GM19468 (cell line): ENCODE data around the gene CTIF.

ENCODE experiments used
- ATAC-seq: cut with Tn5 transposase; IDR thresholded peaks from one replicate; pipeline ENCODE4 v1.9.1; 2021; ENCODE audit warnings: mild to moderate bottlenecking, moderate library complexity, moderate number of reproducible peaks; ENCODE audit not compliant: unreplicated experiment; ENCODE audit errors: extremely low read depth

The CTIF gene

GRCh38 chr18:48548921-48549320, 10.1 kb downstream of the CTIF start:
- no peak for ATAC-seq

- ATAC-seq, result no peak
Measured at GRCh38 chr18:48550101-48550729, 11.4 kb downstream of the CTIF start.

DNA sequence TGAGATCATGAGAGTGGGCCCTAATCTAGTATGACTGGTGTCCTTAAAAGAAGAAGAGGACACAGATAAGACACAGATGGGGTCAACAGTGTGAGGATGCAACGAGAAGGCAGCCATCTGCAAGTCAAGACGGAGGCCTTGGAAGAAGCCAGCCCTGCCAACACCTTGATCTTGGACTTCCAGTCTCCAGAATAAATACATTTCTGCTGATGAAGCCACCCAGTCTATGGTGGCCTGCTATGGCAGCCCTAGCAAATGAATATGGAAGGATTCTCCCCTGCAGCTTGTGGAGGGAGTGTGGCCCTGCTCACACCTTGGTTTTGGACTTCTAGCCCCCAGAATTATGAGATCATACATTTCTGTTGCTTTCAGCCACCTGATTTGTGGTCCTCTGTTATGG, 12.3 kb downstream of the CTIF start:
- no peak for ATAC-seq

DNA sequence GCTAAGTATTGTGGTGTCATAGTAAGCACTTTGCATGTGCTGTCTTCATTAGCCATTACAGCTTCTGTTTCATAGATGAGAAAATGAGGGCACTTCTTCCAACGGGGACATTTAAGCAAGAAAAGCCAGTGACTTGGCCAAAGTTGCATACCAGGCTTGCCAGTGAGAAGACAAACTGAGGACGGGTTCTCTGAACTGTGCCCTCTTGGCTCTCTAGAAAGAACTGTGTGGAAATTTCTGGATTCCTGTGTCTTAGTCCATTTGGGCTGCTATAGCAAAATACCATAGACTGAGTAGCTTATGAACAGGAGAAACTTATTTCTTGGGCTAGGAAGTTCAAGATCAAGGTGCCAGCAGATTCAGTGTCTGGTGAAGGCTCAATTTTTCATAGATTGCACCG, 13.3 kb downstream of the CTIF start:
- ATAC-seq, result no peak

DNA sequence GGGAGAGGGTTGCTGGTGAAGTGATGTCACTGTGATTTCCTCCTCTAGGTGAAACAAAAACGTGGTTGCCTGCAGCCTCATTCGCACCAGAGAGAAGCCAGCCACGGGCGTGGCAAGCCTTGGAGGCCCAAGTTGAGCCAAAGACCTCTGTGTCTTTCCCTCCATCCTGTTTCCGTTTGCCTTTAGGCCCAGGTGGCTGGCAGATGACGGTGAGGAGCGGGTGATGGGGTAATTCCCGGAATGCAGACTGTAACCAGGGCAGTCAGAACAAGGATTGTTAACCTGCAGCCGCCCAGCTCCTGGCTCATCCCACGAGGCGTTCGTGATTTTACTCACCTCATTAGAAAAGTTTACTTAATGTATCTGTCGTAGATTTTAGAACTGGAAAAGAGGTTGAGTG, 14.4 kb downstream of the CTIF start:
- ATAC-seq, result no peak

- no peak for ATAC-seq
Measured at GRCh38 chr18:48554610-48555400, 16.0 kb downstream of the CTIF start.

DNA sequence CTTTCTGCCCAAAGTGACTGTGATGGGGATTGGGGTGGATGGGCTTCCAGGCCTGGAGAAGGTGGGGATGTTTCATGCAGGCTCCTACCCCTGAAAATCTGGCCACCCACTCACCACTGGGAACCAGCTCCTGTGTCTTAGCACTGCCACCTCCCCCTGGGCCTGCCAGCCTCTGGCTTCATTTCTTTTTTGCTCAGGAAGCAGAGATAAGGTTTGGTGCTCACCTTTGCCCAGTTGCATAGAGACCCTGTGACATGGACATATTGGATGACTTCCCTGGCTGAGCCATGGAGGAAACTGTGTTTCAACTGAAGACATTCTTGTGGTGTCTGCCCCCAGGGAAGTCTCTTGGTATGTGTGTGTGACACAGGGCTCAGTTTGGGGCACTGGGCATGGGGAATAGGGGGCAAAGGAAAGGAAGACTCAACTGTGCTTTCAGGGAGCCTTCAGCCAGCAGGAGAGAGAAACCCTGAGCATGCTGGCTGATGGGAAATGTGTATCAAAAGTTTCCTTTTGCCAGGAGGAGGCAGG, 16.7 kb downstream of the CTIF start:
- no peak for ATAC-seq

DNA sequence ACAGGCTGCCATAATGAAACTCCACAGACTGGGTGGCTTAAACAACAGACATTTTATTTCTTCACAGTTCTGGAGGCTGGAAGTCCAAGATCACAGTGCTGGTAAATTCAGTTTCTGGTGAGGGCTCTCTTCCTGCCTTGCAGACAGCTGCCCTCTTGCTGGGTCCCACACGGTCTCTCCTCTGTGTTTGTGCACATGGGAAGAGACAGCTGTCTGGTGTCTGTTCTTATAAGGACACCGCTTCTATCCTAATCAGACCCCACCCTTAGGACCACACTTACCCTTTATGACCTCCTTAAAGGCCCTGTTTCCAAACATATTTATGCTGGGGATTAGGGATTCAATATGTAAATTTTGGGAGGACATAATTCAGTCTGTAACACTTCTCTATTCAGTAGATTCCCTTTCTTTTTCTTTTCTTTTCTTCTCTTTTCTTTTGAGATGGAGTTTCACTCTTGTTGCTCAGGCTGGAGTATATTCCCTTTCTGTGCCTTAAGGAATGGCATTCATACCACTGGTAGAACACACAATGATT, 18.9 kb downstream of the CTIF start:
- ATAC-seq, result no peak

DNA sequence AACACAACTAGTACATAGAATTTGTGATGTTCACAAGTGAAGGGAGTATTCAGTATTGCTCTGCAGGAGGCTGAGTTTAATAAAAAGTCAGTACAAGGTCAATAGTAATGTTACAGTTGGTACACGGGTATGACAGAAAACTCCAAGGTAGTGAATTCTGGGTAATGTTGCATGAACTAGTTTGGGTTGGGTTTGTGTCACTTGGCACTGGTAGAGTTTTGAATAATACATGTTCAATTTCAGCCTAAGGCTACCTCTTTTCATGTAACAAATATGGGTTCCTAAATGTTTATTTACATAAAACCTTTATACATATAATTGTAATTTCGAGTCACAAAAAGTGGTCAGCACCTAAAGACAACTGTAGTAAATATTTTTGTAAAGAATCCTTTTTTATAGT, 19.4 kb downstream of the CTIF start:
- no peak for ATAC-seq

DNA sequence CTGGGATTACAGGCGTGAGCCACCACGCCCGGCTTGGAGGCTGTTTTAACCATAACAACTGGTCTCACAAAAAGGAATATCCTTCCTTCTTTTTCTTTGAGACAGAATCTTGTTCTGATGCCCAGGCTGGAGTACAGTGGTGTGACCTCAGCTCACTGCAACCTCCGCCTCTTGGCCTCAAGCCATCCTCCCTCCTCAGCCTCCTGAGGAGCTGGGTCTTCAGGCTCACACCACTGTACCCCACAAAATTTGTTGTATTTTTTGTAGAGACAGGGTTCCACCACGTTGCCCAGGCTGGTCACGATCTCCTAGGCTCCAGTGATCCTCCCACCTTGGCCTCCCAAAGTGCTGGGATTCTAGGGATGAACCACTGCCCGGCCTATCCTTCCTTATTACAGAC, 21.7 kb downstream of the CTIF start:
- ATAC-seq, result no peak

DNA sequence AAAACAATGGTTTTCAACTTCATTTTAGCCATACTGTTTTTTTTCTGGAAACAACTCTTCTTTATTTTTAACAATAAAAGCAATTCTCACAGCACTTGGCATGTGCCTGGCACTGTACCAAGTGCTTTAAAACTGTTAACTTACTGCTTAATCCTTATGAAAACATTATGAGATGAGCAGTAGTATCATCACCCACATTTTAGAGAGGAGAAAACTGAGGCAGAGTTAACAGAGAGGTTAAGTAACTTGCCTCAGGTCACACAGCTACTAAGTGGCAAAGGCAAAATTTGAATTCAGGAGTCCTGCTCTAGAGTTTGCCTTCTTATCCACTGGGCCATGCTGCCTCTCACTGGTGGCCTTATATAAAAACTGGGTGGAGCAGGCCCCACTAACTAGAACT, 23.2 kb downstream of the CTIF start:
- no peak for ATAC-seq

GRCh38 chr18:48563027-48563426, 24.2 kb downstream of the CTIF start:
- ATAC-seq, result no peak

DNA sequence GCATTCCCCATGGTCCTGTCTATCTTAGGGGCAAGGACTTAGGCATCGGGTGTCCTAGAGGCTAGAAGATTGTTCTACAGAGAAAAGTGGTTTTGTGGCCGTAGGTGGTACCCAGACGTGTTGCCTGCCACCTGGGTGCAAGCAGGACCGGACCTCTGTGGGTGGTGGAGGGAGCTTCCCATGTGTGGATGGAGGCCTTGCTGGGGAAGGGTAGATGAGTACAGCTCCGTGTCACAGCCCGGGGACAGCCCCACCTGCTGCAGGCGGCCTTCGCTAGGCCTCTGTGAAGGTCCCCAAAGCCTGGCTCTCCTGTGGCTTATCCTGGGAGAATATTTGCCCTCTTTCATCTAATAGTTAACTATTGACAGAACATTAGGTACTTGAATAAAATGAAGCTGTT, 25.3 kb downstream of the CTIF start:
- no peak for ATAC-seq

- ATAC-seq, result no peak
Measured at GRCh38 chr18:48565105-48565504, 26.3 kb downstream of the CTIF start.

DNA sequence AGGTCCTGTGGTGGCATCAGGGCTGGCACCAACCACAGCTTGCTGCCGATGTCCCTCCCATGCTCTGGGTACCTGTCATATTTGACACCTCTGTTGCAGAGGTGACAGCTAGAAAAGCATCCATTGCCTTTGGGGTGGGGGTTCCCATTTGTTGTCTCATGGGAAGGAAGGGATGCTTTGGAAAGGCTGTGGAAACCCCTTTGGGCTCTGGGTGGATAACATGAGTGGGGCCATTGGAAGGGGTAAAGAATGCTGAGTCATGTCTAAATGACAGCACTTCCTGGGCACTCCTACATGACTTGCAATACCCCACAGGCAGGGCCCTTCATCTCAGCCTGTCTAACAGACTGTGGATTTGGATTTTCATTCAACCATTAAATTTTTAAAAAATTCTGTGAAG, 27.8 kb downstream of the CTIF start:
- ATAC-seq, result no peak

DNA sequence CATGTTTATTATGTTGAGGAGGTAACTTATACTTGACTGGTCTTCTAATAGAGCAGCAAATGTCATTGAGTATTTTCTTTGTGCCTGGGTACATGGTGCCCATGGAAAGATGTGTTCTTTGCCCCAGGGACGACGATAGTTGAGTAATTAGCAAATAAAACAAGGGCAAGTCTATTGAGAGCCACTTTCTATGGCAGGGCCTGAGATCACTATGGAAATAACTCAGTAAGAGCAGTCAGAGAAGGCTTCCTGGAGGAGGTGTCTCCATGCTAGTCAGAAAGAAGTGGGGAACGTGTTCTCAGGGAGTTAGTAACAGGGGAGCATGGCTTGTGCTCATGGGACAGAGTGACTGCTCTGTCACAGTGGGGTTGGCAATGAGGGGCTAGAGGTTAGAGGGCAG, 28.6 kb downstream of the CTIF start:
- no peak for ATAC-seq

- no peak for ATAC-seq
Measured at GRCh38 chr18:48569139-48569914, 30.5 kb downstream of the CTIF start.

- no peak for ATAC-seq
Measured at GRCh38 chr18:48569915-48570264, 31.1 kb downstream of the CTIF start.

DNA sequence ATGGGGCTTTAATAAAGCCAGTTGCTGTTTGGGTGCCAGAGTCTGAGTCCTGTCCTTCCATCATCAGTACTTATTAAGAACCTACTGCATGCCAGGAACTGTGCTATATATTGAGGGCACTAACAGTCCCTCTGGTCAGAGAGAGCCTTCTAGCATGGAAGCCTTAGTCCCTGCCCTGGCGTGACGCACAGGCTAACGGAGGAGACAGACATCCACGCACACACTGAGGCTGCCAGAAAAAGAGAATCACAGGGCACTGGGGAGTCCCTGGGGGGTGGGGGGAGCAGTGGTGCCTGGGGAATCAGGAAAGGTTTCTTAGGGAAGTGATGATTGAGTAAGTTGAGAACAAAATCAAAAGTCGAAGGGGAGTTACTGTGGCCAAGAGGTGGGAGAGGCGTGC, 31.5 kb downstream of the CTIF start:
- no peak for ATAC-seq

GRCh38 chr18:48571639-48572384, 33.0 kb downstream of the CTIF start:
- no peak for ATAC-seq
